Right renal cortex interstitium (tissue), 3 donors: ENCODE results near the gene B4GALNT4. TPM values are rescaled to one million over a fixed set of nuclear protein-coding genes. Genes with fewer than 3 reads are reported as not detected.
"Not testable (repeated sequence)": the region's sequence is repeated elsewhere in the genome, so short reads cannot be mapped to it uniquely, and the experiment has no call there.

Experiments used
- DNase-seq, 3 donors: peaks; one replicate each; pipeline ENCODE4 v3.0.0-alpha.2; 2013; ENCODE audit warnings: low read depth in 3 of 3, low spot score in 2 of 3
- polyA plus RNA-seq, 3 donors: library from polyadenylated mRNA; unstranded; fragments of 120-200 nt; gene quantifications; one replicate each; pipeline ENCODE4 v1.2.1, GENCODE V29; 2013; ENCODE audit not compliant: insufficient read length in 3 of 3

Gene B4GALNT4
- polyA plus RNA-seq, 3 donors = 45.9 to 50.1 (median 47.4) TPM

- no peak for DNase-seq
Observed at GRCh38 chr11:356610-357009, 12.7 kb upstream of the B4GALNT4 start.

- DNase-seq = no peak
Observed at GRCh38 chr11:357582-357981, 11.7 kb upstream of the B4GALNT4 start.

- DNase-seq = no peak
Observed at GRCh38 chr11:358129-358800, 11.0 kb upstream of the B4GALNT4 start.

- no peak for DNase-seq
Observed at GRCh38 chr11:359181-359714, 10.1 kb upstream of the B4GALNT4 start.

GRCh38 chr11:360326-361280, 8.7 kb upstream of the B4GALNT4 start:
- no peak for DNase-seq

GRCh38 chr11:362642-363442, 6.5 kb upstream of the B4GALNT4 start:
- no peak for DNase-seq

- DNase-seq = not testable (repeated sequence)
Observed at GRCh38 chr11:363443-363805, 5.9 kb upstream of the B4GALNT4 start.

- no peak for DNase-seq
Observed at GRCh38 chr11:363948-364761, 5.1 kb upstream of the B4GALNT4 start.

- no peak for DNase-seq
Observed at GRCh38 chr11:364991-365725, 4.1 kb upstream of the B4GALNT4 start.

- no peak for DNase-seq
Observed at GRCh38 chr11:365831-366230, 3.5 kb upstream of the B4GALNT4 start.

GRCh38 chr11:367956-368413, 1.3 kb upstream of the B4GALNT4 start:
- DNase-seq = no peak

GRCh38 chr11:368414-369335, 624 bp upstream of the B4GALNT4 start:
- DNase-seq = no peak

- DNase-seq = no peak
Observed at GRCh38 chr11:370070-370941, 1.0 kb downstream of the B4GALNT4 start.

- DNase-seq = no peak
Observed at GRCh38 chr11:371051-371450, 1.8 kb downstream of the B4GALNT4 start.

- DNase-seq = no peak
Observed at GRCh38 chr11:371716-372590, 2.7 kb downstream of the B4GALNT4 start.
